Neural cell (in vitro differentiated cells): ENCODE results near the gene SPON1.

Experiments used
- CTCF ChIP-seq: fragments of 450-650 bp; IDR thresholded peaks from 2 replicates; pipeline ENCODE4 v1.5.1; 2014; ENCODE audit warnings: antibody characterized with exemption, mild to moderate bottlenecking, moderate library complexity; ENCODE audit not compliant: poor library complexity, severe bottlenecking
- EP300 ChIP-seq: fragments of 450-650 bp; conservative IDR thresholded peaks from 2 replicates; pipeline ENCODE4 v1.6.1; 2014; ENCODE audit warnings: antibody characterized with exemption, mild to moderate bottlenecking, moderate library complexity; ENCODE audit not compliant: poor library complexity, severe bottlenecking
- POLR2AphosphoS5 ChIP-seq: IDR thresholded peaks from 2 replicates; pipeline ENCODE4 v1.6.1; 2012
- RAD21 ChIP-seq: fragments of 450-650 bp; conservative IDR thresholded peaks from 2 replicates; pipeline ENCODE4 v1.6.1; 2014; ENCODE audit warnings: antibody characterized with exemption, mild to moderate bottlenecking, moderate library complexity
- REST ChIP-seq: IDR thresholded peaks from 2 replicates; pipeline ENCODE4 v1.6.1; 2012; ENCODE audit warnings: borderline replicate concordance
- TAF1 ChIP-seq: IDR thresholded peaks from 2 replicates; pipeline ENCODE4 v1.6.1; 2012; ENCODE audit warnings: low read depth

GRCh38 chr11:14082338-14082737 is 119.8 kb downstream of the SPON1 start:
- TF ChIP-seq POLR2AphosphoS5 (no peak), REST (no peak), TAF1 (no peak), CTCF (no peak), RAD21 (no peak), EP300 (no peak)
